GM20000 (cell line): ENCODE data around the gene COL12A1.

Experiments used
- DNase-seq: peaks from one replicate; pipeline ENCODE4 v3.0.0; 2012; ENCODE audit warnings: low spot score
- CTCF ChIP-seq: IDR thresholded peaks from 2 replicates; pipeline ENCODE4 v1.5.1; 2012; ENCODE audit warnings: mild to moderate bottlenecking, control low read depth; ENCODE audit errors: extremely low read depth, missing control alignments

The COL12A1 gene

GRCh38 chr6:75135450-75135849, 70.4 kb downstream of the COL12A1 start:
- TF ChIP-seq CTCF: no peak

GRCh38 chr6:75130784-75131183, 75.1 kb downstream of the COL12A1 start:
- DNase-seq: no peak
- TF ChIP-seq CTCF: no peak

More at GRCh38 chr6:75135450-75135849, 70.4 kb downstream of the COL12A1 start:
- no peak for DNase-seq

GRCh38 chr6:75128878-75129570, 76.8 kb downstream of the COL12A1 start:
- no peak for TF ChIP-seq CTCF
- DNase-seq: no peak

- no peak for TF ChIP-seq CTCF
- no peak for DNase-seq
Observed at GRCh38 chr6:75126518-75126917, 79.3 kb downstream of the COL12A1 start.

DNA sequence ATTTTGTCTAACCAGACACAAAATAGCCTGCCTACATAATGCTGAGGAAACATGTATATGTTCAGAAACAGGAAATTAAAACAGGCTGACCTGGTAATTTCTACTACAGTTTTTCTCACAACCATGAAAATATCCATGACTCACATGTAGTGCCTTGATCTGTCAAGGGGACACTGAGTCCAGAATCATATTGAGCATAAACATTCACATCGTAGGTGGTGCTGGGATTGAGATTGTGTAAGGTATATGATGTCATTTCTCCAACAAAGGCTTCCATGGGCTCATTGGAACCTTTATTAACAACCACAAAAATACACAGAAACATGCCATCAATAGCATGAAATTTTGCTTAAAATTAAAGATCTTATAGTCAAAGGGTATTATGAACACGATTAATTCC, 80.9 kb downstream of the COL12A1 start:
- no peak for TF ChIP-seq CTCF
- DNase-seq: no peak

DNA sequence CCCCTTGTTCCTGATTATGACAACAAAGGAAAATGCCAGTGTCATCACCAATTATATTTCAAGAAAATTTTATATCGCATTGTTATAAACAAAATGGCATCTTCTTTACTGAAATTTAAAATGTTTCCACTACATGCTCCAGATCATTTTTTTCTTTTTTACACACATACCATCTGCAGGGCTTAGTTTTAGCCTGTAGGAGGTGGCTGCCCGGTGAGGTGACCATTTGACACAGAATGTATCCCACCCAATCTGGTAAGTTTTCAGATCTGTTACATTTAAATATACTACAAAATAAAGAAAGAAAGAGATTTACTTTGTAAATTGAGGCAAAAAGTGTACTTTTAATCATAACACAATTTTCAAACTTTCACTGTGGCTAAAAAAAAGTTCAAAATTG, 81.8 kb downstream of the COL12A1 start:
- no peak for TF ChIP-seq CTCF
- no peak for DNase-seq

DNA sequence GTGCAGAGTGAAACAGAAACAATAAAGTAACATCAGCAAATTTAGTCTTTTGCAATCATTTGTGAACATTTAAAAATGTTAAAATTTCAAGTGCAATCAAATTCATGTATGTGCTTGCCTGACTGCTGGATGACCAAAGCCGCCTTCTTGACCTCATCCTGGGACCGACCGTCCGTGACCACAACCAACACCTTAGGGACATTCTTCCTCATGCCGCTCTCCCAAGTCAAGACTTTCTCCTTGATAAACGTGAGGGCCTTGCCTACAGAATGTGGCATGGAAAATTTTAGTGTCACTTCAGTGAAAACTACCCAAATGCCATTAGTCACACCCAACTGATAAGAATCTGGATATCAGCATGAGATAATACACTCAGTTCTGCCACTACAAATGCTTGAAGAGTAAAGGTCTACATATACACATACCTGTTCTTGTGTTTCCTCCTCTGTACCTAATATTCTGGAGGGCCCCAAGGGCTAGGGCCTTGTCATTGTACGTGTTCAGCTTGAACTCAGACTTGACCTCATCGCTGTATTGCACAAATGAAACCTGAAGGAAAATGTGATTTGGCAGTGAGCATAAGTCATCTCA, 86.8 kb downstream of the COL12A1 start:
- DNase-seq: no peak
- no peak for TF ChIP-seq CTCF
